Endothelial cell of umbilical vein (primary cell): ENCODE measurements around the gene CCNK. TPM values are rescaled to one million over a fixed set of nuclear protein-coding genes. Genes with fewer than 3 reads are reported as not detected.

Experiments
- BruUV-seq: library from RNA; stranded (reverse); fragments of 400-500 nt; replicated peaks from 2 replicates; lab custom pipeline; 2021; lab: Mats Ljungman, UMichigan
- CTCF ChIA-PET: fragments of 300-600, 350-600 bp; sonication (Branson Sonifier 250); formaldehyde crosslinking; loops from one replicate; lab custom pipeline; 2021; ENCODE audit warnings: antibody characterized with exemption, inconsistent platforms; lab: Charles Lee
- POLR2A ChIA-PET: fragments of 300-600, 350-600 bp; sonication (Branson Sonifier 250); formaldehyde crosslinking; loops from one replicate; lab custom pipeline; 2021; ENCODE audit warnings: antibody characterized with exemption, inconsistent platforms; lab: Charles Lee
- DNase-seq: peaks from one replicate; pipeline ENCODE4 v3.0.0-alpha.2; 2011; ENCODE audit warnings: low read depth, low spot score
- FAIRE-seq: peaks from 2 replicates; lab custom pipeline; 2011; peaks lifted over from hg19 to GRCh38; lab: Jason Lieb, UNC
- H2AFZ ChIP-seq: 2 replicates; pipeline ENCODE4 v1.6.0; 2012; ENCODE audit warnings: low read depth, low read length, control low read depth, inconsistent platforms
- H3K27ac ChIP-seq: 2 replicates; pipeline ENCODE4 v1.5.1; 2011; ENCODE audit warnings: low read depth, mild to moderate bottlenecking, control low read depth, low read length, moderate library complexity; ENCODE audit not compliant: insufficient read depth
- H3K27me3 ChIP-seq, 2 experiments: 2 replicates each; pipeline versions ENCODE4 v1.6.0 to v1.6.1; 2011; ENCODE audit warnings: low read length in 2 of 2, mixed read lengths in 1 of 2; ENCODE audit not compliant: control insufficient read depth in 2 of 2, insufficient read depth in 2 of 2
- H3K36me3 ChIP-seq, 2 experiments: 2 replicates in 1 of 2; 3 replicates in 1 of 2; pipeline ENCODE4 v1.5.1; 2011; ENCODE audit warnings: low read length in 2 of 2, mild to moderate bottlenecking in 1 of 2, moderate library complexity in 1 of 2; ENCODE audit not compliant: control insufficient read depth in 2 of 2, insufficient read depth in 2 of 2; ENCODE audit errors: extremely low read depth in 1 of 2
- H3K4me1 ChIP-seq: 3 replicates; pipeline ENCODE4 v1.5.1; 2011; ENCODE audit warnings: mild to moderate bottlenecking, low read length; ENCODE audit not compliant: control insufficient read depth, insufficient read depth; ENCODE audit errors: extremely low read depth
- H3K4me2 ChIP-seq: 2 replicates; pipeline ENCODE4 v1.6.1; 2011; ENCODE audit warnings: low read length, control low read depth, mixed read lengths; ENCODE audit not compliant: insufficient read depth
- H3K4me3 ChIP-seq, 3 experiments: fragments of 200-600 bp in 1 of 3; sonication (generic), shearing (Covaris generic) in 1 of 3; replicated peaks in 1 of 3; 2 replicates each; pipeline ENCODE4 v1.5.1; 2011 to 2016; ENCODE audit warnings: control low read depth in 3 of 3, low read length in 3 of 3, mild to moderate bottlenecking in 2 of 3, inconsistent platforms in 1 of 3, low read depth in 1 of 3, moderate library complexity in 1 of 3; ENCODE audit not compliant: insufficient read depth in 1 of 3
- H3K79me2 ChIP-seq: 2 replicates; pipeline ENCODE4 v1.6.0; 2012; ENCODE audit warnings: low read length, inconsistent platforms; ENCODE audit not compliant: control insufficient read depth, insufficient read depth
- H3K9ac ChIP-seq: replicated peaks from 2 replicates; pipeline ENCODE3; 2011; ENCODE audit warnings: low read length, control low read depth; ENCODE audit not compliant: insufficient read depth; ENCODE audit errors: extremely low read depth
- H3K9me1 ChIP-seq: replicated peaks from 3 replicates; pipeline ENCODE4 v1.6.0; 2011; ENCODE audit warnings: mild to moderate bottlenecking, low read length; ENCODE audit not compliant: control insufficient read depth, insufficient read depth; ENCODE audit errors: extremely low read depth
- H3K9me3 ChIP-seq: replicated peaks from 2 replicates; pipeline ENCODE4 v1.5.1; 2012; ENCODE audit warnings: low read length, inconsistent platforms; ENCODE audit not compliant: control insufficient read depth, insufficient read depth
- H4K20me1 ChIP-seq: replicated peaks from 2 replicates; pipeline ENCODE3; 2011; ENCODE audit warnings: mild to moderate bottlenecking, low read length; ENCODE audit not compliant: control insufficient read depth, insufficient read depth; ENCODE audit errors: extremely low read depth
- CTCF ChIP-seq, 2 donors: IDR thresholded peaks; 1 replicate in 1 of 2; 2 replicates in 1 of 2; pipeline ENCODE4 v1.5.1; 2011; ENCODE audit warnings: low read length in 2 of 2, mild to moderate bottlenecking in 2 of 2, moderate library complexity in 2 of 2, control low read depth in 1 of 2, inconsistent platforms in 1 of 2, low read depth in 1 of 2; ENCODE audit not compliant: insufficient read depth in 1 of 2; ENCODE audit errors: extremely low read depth in 1 of 2
- EZH2 ChIP-seq: IDR thresholded peaks from 2 replicates; pipeline ENCODE4 v1.6.1; 2012; ENCODE audit warnings: borderline replicate concordance, low read depth, mild to moderate bottlenecking, moderate library complexity, low read length, inconsistent platforms; ENCODE audit not compliant: severe bottlenecking
- FOS ChIP-seq: IDR thresholded peaks from 2 replicates; pipeline ENCODE4 v1.6.1; 2011; ENCODE audit warnings: mild to moderate bottlenecking, low read length, moderate library complexity, borderline replicate concordance; ENCODE audit not compliant: insufficient read depth
- GATA2 ChIP-seq: IDR thresholded peaks from 2 replicates; pipeline ENCODE4 v1.7.0; 2011; ENCODE audit warnings: low read depth, mild to moderate bottlenecking, moderate library complexity, mixed read lengths, low read length; ENCODE audit not compliant: insufficient read length, insufficient read depth
- JUN ChIP-seq: IDR thresholded peaks from 2 replicates; pipeline ENCODE4 v1.6.1; 2011; ENCODE audit warnings: borderline replicate concordance, low read depth; ENCODE audit not compliant: insufficient read length, insufficient read depth
- MYC ChIP-seq: IDR thresholded peaks from one replicate; pipeline ENCODE4 v1.6.1; 2011; ENCODE audit warnings: mild to moderate bottlenecking, low read depth, low read length
- POLR2A ChIP-seq: IDR thresholded peaks from 2 replicates; pipeline ENCODE4 v1.6.1; 2012; ENCODE audit warnings: low read depth, mild to moderate bottlenecking, control low read depth, low read length
- POLR2AphosphoS5 ChIP-seq: IDR thresholded peaks from 2 replicates; pipeline ENCODE4 v1.6.1; 2012; ENCODE audit warnings: low read depth, mild to moderate bottlenecking, control low read depth, low read length, moderate library complexity; ENCODE audit not compliant: insufficient read depth
- dilution Hi-C: fragments of 300-500 bp; cut with MboI; formaldehyde crosslinking; loops from one replicate; pipeline ENCODE4 v1.15.0; 2019; ENCODE audit warnings: low sequenced_read_pairs; ENCODE audit not compliant: extremely low pct_ligation_motif_present
- intact Hi-C: fragments of 100-400 bp; cut with micrococcal nuclease; formaldehyde crosslinking; loops from one replicate; pipeline ENCODE4 v1.10.0; 2022
- polyA plus RNA-seq, 4 experiments: library from polyadenylated mRNA; depleted of rRNA in 3 of 4; stranded (reverse) in 3 of 4; unstranded in 1 of 4; fragments of >200 nt; gene quantifications; 2 replicates each; pipeline versions ENCODE4 v1.2.1 to v1.2.3, GENCODE V29; 2011 to 2012; ENCODE audit warnings: missing spikeins in 1 of 4
- total RNA-seq: library from RNA; stranded (reverse); gene quantifications from 2 replicates; pipeline ENCODE4 v1.2.3, GENCODE V29; 2021

Gene CCNK
- total and polyA plus RNA-seq, 2 donors (not counting 3 experiments of a cell fraction or from before 2014, with no cell fraction given): 11.9 to 59.3 TPM

- Histone ChIP-seq H3K9me1 (no peaks in the 10 kb centered on the region), H2AFZ (no peak overlapping the region), H3K9me3 (no peaks in the 10 kb centered on the region), H3K27ac (no peak overlapping the region), H4K20me1 (no peaks in the 10 kb centered on the region), H3K27me3 (no peaks in the 10 kb centered on the region), H3K79me2 (no peaks in the 10 kb centered on the region), H3K4me1 (no peaks in the 10 kb centered on the region), H3K4me2 (no peak overlapping the region), H3K4me3 (no peak overlapping the region), H3K36me3 (no peaks in the 10 kb centered on the region), H3K9ac (no peak overlapping the region)
- dilution Hi-C loops (no loop called here), intact Hi-C loops (no loop called here)
- TF ChIP-seq POLR2AphosphoS5 (no peak), CTCF (IDR thresholded peaks at IDR 0.05; ENCODE audit: extremely low read depth in 1 of 2, insufficient read depth in 1 of 2, low read depth in 1 of 2, low read length in 2 of 2) (no peak), FOS (no peak), MYC (no peak)
- POLR2A ChIA-PET: no interaction called here
- DNase-seq (no peak), FAIRE-seq (no peak)
- BruUV-seq: no TSS peak
- CTCF ChIA-PET: interaction anchor here (0.7 kb wide), 1 partner anchor 129 kb away, joined by 3 read pairs; no protein-coding TSS in a partner anchor
These were observed 71.5 kb downstream of the CCNK start for GRCh38 chr14:99552572-99553216.

- Histone ChIP-seq H3K27me3 (no peaks in the 10 kb centered on the region), H3K9me1 (no peaks in the 10 kb centered on the region), H3K4me3 (no peak overlapping the region), H4K20me1 (no peaks in the 10 kb centered on the region), H3K9me3 (no peaks in the 10 kb centered on the region), H3K36me3 (no peaks in the 10 kb centered on the region), H3K9ac (no peak overlapping the region), H3K4me1 (no peaks in the 10 kb centered on the region), H3K27ac (no peak overlapping the region), H2AFZ (no peak overlapping the region), H3K4me2 (no peak overlapping the region), H3K79me2 (no peaks in the 10 kb centered on the region)
- no peak for FAIRE-seq
- no peak for DNase-seq
- TF ChIP-seq EZH2 (no peak), MYC (no peak), JUN (no peak), POLR2A (no peak), GATA2 (no peak), POLR2AphosphoS5 (no peak)
- intact Hi-C loops (no loop called here), dilution Hi-C loops (no loop called here)
- no TSS peak for BruUV-seq
- ChIA-PET CTCF (interaction anchor here (1.3 kb wide), 1 partner anchor 9 kb away, joined by 3 read pairs; no protein-coding TSS in a partner anchor), POLR2A (no interaction called here)
These were observed 73.0 kb downstream of the CCNK start for GRCh38 chr14:99554184-99554583.
